Mucosa of stomach (tissue), 1 donor: ENCODE results near the gene CAMK2N2.

Experiments used
- H3K27me3 ChIP-seq: one replicate; pipeline ENCODE4 v1.7.0; 2013; ENCODE audit warnings: mild to moderate bottlenecking, low read length; ENCODE audit not compliant: control insufficient read depth, insufficient read depth
- H3K36me3 ChIP-seq: one replicate; pipeline ENCODE4 v1.7.0; 2013; ENCODE audit warnings: low read length; ENCODE audit not compliant: control insufficient read depth, insufficient read depth
- H3K4me1 ChIP-seq: one replicate; pipeline ENCODE4 v1.7.0; 2013; ENCODE audit warnings: mild to moderate bottlenecking, low read length; ENCODE audit not compliant: control insufficient read depth, insufficient read depth
- H3K4me3 ChIP-seq: one replicate; pipeline ENCODE4 v1.7.0; 2013; ENCODE audit warnings: low read length
- H3K9ac ChIP-seq: one replicate; pipeline ENCODE4 v1.7.0; 2013; ENCODE audit warnings: mild to moderate bottlenecking, low read length, moderate library complexity
- H3K9me3 ChIP-seq: one replicate; pipeline ENCODE4 v1.7.0; 2013; ENCODE audit warnings: mild to moderate bottlenecking, low read length, moderate library complexity; ENCODE audit not compliant: control insufficient read depth
- donor health status: Pancreatic carcinoma.

The CAMK2N2 gene

GRCh38 chr3:184236033-184236410, 25.3 kb downstream of the CAMK2N2 start:
- no peaks in the 10 kb centered on the region for H3K9me3 ChIP-seq
- H3K27me3 ChIP-seq = peaks cover 32% of the 10 kb centered on the region
- no peaks in the 10 kb centered on the region for H3K4me1 ChIP-seq
- no peak overlapping the region for H3K4me3 ChIP-seq
- H3K36me3 ChIP-seq = no peaks in the 10 kb centered on the region
- H3K9ac ChIP-seq = no peak overlapping the region

- Histone ChIP-seq H3K9me3 (no peaks in the 10 kb centered on the region), H3K27me3 (peaks cover 37% of the 10 kb centered on the region), H3K9ac (no peak overlapping the region), H3K4me3 (no peak overlapping the region), H3K36me3 (no peaks in the 10 kb centered on the region), H3K4me1 (no peaks in the 10 kb centered on the region)
Measured at GRCh38 chr3:184235381-184236032, 25.8 kb downstream of the CAMK2N2 start.

- Histone ChIP-seq H3K4me3 (no peak overlapping the region), H3K9me3 (no peaks in the 10 kb centered on the region), H3K36me3 (no peaks in the 10 kb centered on the region), H3K9ac (no peak overlapping the region), H3K27me3 (peaks cover 41% of the 10 kb centered on the region), H3K4me1 (peaks cover 2% of the 10 kb centered on the region)
Measured at GRCh38 chr3:184234671-184235380, 26.5 kb downstream of the CAMK2N2 start.

- Histone ChIP-seq H3K9ac (no peak overlapping the region), H3K9me3 (no peaks in the 10 kb centered on the region), H3K27me3 (peaks cover 41% of the 10 kb centered on the region), H3K36me3 (no peaks in the 10 kb centered on the region), H3K4me1 (peaks cover 8% of the 10 kb centered on the region), H3K4me3 (no peak overlapping the region)
Measured at GRCh38 chr3:184234224-184234623, 27.1 kb downstream of the CAMK2N2 start.

- Histone ChIP-seq H3K4me3 (no peak overlapping the region), H3K4me1 (peaks cover 9% of the 10 kb centered on the region), H3K36me3 (no peaks in the 10 kb centered on the region), H3K9ac (no peak overlapping the region), H3K27me3 (peaks cover 50% of the 10 kb centered on the region), H3K9me3 (no peaks in the 10 kb centered on the region)
Measured at GRCh38 chr3:184233127-184233843, 28.1 kb downstream of the CAMK2N2 start.

GRCh38 chr3:184231671-184232070, 29.7 kb downstream of the CAMK2N2 start:
- H3K9ac ChIP-seq = no peak overlapping the region

GRCh38 chr3:184230603-184231528, 30.5 kb downstream of the CAMK2N2 start:
- Histone ChIP-seq H3K4me1 (peaks cover 9% of the 10 kb centered on the region), H3K27me3 (peaks cover 66% of the 10 kb centered on the region), H3K9ac (no peak overlapping the region), H3K9me3 (no peaks in the 10 kb centered on the region), H3K36me3 (no peaks in the 10 kb centered on the region), H3K4me3 (no peak overlapping the region)

More at GRCh38 chr3:184231671-184232070, 29.7 kb downstream of the CAMK2N2 start:
- H3K9me3 ChIP-seq = no peaks in the 10 kb centered on the region
- peaks cover 62% of the 10 kb centered on the region for H3K27me3 ChIP-seq
- no peaks in the 10 kb centered on the region for H3K36me3 ChIP-seq
- peaks cover 9% of the 10 kb centered on the region for H3K4me1 ChIP-seq
- H3K4me3 ChIP-seq = no peak overlapping the region

GRCh38 chr3:184230081-184230602, 31.2 kb downstream of the CAMK2N2 start:
- H3K9me3 ChIP-seq = no peaks in the 10 kb centered on the region
- peaks cover 9% of the 10 kb centered on the region for H3K4me1 ChIP-seq
- peaks cover 66% of the 10 kb centered on the region for H3K27me3 ChIP-seq
- H3K4me3 ChIP-seq = peak overlapping the region; percentile 8
- H3K9ac ChIP-seq = peak overlapping the region; percentile 22
- H3K36me3 ChIP-seq = no peaks in the 10 kb centered on the region

GRCh38 chr3:184229394-184230080, 31.8 kb downstream of the CAMK2N2 start, which contains the start of gene VWA5B2:
Gene VWA5B2 (plus strand): TSS chr3:184229585. CDS start chr3:184230529, 944 bp downstream.
- Histone ChIP-seq H3K4me1 (peaks cover 9% of the 10 kb centered on the region), H3K36me3 (no peaks in the 10 kb centered on the region), H3K9ac (peak within 1 kb of the TSS; percentile 22), H3K9me3 (no peaks in the 10 kb centered on the region), H3K27me3 (peaks cover 66% of the 10 kb centered on the region), H3K4me3 (peak within 1 kb of the TSS; percentile 8)

GRCh38 chr3:184228376-184229137, 32.8 kb downstream of the CAMK2N2 start:
- no peak overlapping the region for H3K9ac ChIP-seq
- H3K9me3 ChIP-seq = no peaks in the 10 kb centered on the region
- H3K4me1 ChIP-seq = peaks cover 9% of the 10 kb centered on the region
- H3K4me3 ChIP-seq = no peak overlapping the region
- no peaks in the 10 kb centered on the region for H3K36me3 ChIP-seq
- peaks cover 66% of the 10 kb centered on the region for H3K27me3 ChIP-seq
